Activated gamma-delta T cell treated with Interleukin-2 at 50 U/mL for 16 hours (primary cell): ENCODE measurements around the gene APBA3.
A peak's percentile ranks its signal among the peaks of the same experiment; 100 is the strongest.
"Not testable (repeated sequence)": the region's sequence is repeated elsewhere in the genome, so short reads cannot be mapped to it uniquely, and the experiment has no call there.

Experiments used
- DNase-seq: peaks from one replicate; pipeline ENCODE4 v3.0.0-alpha.2; 2020

Gene APBA3

GRCh38 chr19:3770136-3770999, 8.9 kb upstream of the APBA3 start:
- no peak for DNase-seq

DNA sequence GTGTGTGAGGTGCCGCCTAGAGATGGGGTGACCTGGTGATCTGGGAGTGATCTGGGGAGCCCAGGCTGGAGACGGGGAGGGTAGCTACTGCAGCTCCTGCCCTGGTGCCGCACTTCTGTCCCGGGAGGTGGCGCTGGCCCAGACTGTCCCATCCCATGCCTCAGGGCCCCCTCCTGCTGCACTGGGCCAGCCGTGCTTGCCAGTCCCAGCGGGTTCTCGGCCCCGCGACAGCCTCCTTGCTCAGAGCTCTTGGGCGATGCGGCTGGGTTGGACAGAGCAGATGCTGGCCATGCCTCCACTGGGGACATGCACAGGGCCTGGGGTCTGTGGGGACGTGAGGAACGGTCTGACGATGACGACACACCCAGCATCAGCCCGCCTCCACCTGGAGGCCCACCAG, 8.0 kb upstream of the APBA3 start:
- no peak for DNase-seq

- no peak for DNase-seq
Measured at GRCh38 chr19:3768748-3769099, 7.2 kb upstream of the APBA3 start.

DNA sequence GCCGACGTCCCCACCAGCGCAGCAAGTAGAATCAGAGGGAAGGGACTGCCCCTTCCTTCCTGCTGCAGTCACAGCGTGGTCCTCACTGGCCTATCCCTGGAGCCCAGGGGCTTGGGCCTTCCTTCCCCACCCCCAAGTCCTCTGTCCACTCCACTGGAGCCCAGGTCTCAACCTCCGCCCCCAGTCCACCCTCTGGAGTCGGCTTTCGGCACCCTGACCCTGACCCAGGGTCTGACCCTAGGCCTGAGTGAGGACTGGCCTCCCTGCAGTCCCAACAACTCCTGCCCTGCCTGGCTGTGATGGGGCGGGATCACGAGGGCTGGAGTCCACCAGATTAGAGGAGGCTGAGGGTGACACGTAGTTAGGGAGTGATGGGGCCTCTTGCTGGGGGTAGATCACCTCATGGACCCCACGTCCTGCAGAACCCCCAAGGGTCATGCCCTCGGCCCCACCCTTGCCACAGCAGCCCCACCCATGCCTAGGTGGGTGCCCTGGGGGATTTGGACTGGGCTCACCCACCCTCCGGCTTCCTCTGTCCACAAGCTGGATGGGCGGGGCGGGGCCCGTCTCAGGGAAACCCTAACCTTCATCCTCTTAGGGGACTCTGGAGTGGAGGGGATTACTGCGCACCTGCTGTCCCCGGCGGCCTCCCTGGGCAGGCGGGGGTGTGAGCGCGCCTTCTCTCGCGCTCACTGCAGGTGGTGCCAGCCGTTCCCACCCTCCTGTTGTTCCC, 6.7 kb upstream of the APBA3 start:
- DNase-seq: no peak

DNA sequence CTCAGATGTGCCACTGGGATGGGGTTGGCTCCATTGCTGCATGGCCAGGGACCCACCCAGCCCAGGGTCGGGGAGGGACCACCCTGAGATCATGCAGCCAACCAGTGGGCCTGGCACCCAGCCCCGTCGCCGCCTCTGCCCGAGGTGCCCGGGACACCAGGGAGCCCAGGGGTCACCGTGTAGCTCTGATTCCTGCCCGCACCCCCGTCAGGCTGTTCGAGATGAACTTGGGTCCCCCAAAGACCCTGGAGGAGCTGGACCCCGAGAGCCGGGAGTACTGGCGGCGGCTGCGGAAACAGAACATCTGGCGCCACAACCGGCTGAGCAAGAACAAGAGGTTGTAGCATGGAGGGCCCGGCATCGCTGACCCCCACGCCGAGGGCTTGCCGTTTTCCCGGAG, 5.6 kb upstream of the APBA3 start:
- DNase-seq: no peak

- no peak for DNase-seq
Measured at GRCh38 chr19:3766520-3766919, 5.0 kb upstream of the APBA3 start.

- DNase-seq: not testable (repeated sequence)
Measured at GRCh38 chr19:3765757-3766156, 4.3 kb upstream of the APBA3 start.

- no peak for DNase-seq
Measured at GRCh38 chr19:3765121-3765520, 3.6 kb upstream of the APBA3 start.

DNA sequence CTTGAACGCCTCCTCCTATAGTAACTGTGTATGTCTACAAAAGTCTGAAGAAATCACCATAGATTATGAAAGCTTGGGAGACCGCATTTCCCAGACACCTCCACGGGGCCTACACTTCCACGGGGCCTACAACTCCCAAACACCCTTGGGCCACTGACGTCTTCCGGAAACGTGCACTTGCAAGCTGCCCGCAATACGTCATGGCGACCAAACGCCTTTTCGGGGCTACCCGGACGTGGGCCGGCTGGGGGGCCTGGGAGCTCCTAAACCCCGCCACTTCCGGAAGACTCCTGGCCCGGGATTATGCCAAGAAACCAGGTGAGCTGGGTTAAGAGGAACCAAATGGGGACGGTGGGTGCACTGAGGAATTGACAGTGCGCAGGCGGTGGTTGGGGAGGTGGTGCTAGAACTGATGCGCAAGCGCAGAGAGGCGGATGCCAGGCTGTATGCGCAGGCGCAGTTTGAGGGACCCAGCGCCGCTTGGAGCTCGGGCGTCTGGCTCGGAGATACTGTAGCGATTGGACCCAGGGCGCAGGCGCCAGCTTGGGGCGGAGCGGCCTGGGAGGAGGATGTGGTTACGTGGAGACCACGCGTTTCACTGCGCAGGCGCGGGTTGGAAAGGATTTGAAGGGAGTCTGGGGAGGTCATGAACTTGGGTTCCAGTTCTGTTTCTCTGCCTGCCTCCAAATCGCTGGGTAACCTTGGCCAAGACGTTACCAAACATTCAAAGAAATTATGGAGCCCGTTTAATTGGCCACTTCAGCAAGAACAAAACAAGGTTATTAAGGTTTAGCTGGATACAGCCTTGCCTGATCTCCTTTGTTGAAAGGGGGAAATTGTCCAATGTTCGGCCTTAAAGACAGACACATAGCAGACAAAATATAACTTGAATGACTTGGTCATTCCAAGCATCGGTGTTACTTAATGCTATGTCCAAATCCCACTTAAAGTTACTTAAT, 1.3 kb upstream of the APBA3 start, which contains the start of gene MRPL54:
MRPL54 (plus strand) TSS at position 182 of the 959 bp plus-strand sequence; CDS start at position 201, 19 bp downstream.
- DNase-seq: peak; percentile 99

DNA sequence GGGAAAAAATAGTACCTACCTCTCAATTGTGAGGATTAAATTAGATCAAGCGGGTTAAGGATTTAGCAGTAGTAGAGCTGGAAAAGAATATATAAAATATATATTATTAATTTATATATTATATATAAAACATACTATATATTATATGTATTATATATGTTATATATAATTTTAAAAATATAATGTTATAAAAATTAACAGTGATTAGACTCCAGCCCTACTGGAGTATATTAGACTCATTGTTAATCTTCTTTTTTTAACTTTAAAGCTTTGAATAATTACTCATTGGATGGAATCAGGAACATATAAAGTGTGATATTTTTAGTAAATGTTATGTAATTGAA, 610 bp upstream of the APBA3 start:
- no peak for DNase-seq

DNA sequence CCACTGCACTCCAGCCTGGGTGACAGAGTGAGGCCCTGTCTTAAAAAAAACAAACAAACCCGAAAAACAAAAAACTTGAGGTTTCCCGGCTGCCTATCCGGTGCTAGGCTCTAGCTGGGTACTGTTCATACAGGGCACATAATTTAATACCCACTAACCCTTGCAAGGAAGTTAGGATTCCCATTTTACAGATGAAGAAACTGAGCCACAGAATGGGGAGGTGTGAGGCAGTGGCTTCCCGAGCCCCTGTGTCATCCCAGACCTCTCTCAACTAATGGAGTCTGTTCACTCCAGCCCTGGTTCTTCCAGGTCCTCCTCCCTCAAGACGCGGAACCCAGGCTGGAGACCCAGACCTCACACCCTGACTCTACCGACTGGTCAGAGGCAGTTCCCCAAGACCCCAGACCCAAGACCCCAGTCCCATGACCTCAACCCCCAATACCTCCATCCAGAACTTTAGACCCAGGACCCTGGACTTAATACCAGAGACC, 576 bp downstream of the APBA3 start:
- DNase-seq: no peak

DNA sequence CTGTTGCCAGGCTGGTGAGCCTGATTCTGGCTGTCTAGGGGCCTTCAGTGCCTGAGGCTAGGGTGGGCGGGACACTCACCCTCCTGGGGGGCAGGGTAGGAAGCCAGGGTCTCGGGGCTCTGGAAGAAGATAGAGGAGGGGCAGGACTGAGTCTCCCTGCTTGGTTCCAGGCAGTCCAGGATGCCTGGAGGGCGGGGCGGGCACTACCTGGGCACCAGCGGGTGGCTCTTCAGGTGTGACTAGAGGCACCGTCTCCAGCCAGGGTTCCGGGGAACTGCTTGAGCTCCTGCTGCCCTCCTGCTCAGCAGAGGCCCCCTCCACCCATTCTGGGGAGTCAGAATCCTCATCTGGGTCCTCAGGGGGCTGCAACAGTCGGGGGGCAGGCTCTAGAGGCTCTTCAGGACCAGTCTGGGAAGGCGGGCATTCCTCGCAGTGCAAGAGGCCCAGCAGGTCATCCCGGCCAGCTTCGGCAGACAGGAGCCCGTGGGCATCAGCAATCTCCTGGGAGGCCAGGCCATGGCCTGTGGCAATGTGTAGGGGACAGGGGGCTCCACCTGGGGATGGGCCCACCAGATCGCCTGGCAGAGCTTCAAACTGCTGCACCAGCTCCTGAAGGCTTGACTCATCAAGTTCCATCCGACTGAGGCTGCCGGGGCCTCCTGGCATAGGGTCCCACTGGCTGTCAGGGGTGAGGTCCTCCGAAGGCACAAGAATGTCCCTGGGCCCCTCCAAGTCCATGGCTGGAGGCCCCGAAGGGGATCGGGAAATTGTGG, 1.8 kb downstream of the APBA3 start:
- DNase-seq: no peak

- DNase-seq: not testable (repeated sequence)
Measured at GRCh38 chr19:3758297-3758696, 3.2 kb downstream of the APBA3 start.

- not testable (repeated sequence) for DNase-seq
Measured at GRCh38 chr19:3757705-3758104, 3.8 kb downstream of the APBA3 start.

DNA sequence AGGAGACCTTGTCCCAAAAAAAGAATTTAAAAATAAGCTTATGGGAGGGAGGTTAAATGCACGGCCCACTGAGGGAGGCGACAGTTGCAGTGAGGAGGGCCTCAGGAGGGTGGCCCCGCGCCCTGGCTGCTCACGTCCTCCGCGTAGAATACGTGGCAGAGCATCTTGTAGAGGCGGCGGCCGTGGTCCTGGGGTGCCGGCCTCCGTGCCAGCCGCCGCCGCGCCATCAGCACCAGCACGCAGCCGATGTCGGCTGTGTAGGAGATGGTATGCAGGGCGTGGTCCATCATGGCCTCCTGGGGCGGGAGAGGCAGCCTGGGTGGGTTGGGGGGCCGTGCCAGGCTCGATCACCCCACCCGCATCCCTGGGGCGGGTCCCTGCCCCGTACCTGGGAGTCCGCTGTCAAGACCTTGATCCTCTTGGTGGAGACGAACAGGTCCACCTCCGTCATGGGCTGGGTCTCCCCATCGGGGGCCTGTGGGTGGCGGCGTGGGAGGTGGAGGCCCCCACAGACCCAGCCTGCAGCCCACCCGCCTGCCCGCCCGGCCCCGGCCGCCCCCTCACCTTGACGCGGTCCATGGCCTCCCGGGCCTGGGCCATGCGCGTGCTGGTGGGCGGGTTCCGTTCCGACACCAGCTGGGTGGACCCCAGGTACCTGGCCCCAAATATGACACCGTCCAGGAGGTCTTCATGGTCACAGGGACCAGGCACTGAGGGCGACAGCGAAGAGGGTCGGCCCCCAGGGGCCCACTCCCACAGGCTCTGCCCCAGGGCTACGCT, 7.7 kb downstream of the APBA3 start:
- no peak for DNase-seq

DNA sequence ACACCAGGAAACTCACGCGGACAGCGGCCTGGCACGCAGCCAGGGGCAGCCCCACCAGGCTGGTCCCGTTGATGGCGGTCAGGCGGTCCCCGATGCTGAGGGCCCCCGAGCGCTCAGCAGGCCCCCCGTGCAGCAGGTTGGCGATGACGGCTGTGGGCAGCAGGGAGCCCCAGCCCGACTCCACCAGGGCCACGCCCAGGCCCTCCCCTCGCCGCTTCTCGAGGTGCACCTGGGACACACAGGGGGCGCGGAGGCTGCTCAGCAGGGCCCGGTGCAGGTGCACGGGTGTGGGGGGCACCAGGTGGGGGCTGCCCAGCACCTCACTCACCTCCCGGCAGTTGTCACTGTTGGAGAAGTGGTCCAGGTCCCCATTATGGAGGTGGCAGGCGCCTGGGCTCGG, 9.0 kb downstream of the APBA3 start:
- DNase-seq: no peak

DNA sequence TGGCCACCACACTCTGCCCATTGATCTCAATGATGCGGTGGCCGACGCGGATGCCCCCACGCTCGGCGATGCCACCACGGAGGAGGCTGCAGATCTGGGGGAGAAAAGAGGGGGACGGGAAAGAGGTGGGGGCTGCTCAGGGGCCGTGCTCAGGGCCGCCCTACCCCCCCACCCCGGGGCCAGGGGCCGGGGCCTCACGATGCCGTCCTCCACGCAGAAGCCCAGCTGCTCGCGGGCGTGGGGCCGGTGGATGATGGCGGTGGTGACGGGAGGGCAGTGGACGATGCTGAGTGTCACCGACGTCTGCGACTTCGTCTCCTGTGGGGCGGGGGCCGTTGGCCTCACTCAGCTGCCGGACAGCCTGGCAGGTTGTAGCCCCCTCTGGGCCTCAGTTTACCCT, 10.3 kb downstream of the APBA3 start:
- no peak for DNase-seq

DNA sequence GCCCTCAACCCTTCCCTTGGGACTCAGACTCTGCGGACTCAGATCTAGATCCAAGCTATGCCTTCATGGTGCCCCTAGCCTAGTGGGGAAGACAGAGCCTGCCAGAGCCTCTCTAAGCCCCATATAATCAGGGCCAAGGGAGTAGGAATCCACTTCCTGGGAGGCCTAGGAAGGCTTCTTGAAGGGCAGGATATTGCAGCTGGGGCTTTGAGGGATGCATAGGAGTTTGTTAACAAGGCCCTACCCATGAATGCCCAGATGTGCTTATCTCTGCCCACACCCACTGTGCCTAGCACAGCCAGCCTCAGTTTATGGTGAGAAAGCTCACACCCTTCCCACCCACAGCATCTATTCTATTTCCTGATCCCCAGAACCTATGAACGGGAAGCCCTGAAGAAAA, 11.3 kb downstream of the APBA3 start:
- no peak for DNase-seq

GRCh38 chr19:3748965-3749364, 12.5 kb downstream of the APBA3 start:
- DNase-seq: no peak

DNA sequence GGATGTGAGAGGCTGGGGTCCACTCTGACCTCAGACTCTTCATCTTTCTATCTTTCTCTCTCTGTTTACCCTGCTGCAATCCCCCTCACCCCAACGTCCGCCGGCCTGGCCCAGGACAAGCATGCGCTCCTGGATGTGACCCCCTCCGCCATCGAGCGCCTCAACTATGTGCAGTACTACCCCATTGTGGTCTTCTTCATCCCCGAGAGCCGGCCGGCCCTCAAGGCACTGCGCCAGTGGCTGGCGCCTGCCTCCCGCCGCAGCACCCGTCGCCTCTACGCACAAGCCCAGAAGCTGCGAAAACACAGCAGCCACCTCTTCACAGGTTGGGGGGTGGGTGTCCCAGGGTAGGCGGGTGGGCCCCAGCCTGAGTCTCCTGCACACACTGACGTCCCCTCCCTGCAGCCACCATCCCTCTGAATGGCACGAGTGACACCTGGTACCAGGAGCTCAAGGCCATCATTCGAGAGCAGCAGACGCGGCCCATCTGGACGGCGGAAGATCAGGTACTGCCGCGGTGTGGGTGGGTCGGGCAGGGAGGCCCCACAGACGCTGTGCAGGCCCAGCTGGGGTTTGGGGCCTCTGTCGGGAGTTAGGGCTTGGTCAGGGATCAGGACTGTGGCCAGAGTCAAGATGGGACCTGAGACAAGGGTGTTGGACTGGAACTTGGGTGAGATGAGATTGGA, 15.0 kb downstream of the APBA3 start:
- no peak for DNase-seq
